Natural killer cell (primary cell): ENCODE measurements around the gene PDGFRB. TPM values are rescaled to one million over a fixed set of nuclear protein-coding genes. Genes with fewer than 3 reads are reported as not detected.

Experiments used
- ATAC-seq, 3 donors: fragments of 150-1000 bp in 2 of 3; fragments of 200-7000 bp in 1 of 3; cut with Tn5 transposase; 1 replicate in 1 of 3; 2 replicates in 2 of 3; pipeline ENCODE4 v1.10.0; 2021; ENCODE audit warnings: mild to moderate bottlenecking in 2 of 3, moderate library complexity in 2 of 3
- DNase-seq, 2 donors: peaks; one replicate each; pipeline versions ENCODE4 v3.0.0 to v3.0.0-alpha.2; 2013 to 2021; ENCODE audit warnings: mixed read lengths in 1 of 2
- H3K27ac ChIP-seq: one replicate; pipeline ENCODE4 v1.5.1; 2013; ENCODE audit warnings: mild to moderate bottlenecking, low read length
- H3K27me3 ChIP-seq: one replicate; pipeline ENCODE4 v1.6.1; 2013; ENCODE audit warnings: low read length; ENCODE audit not compliant: control insufficient read depth, insufficient read depth
- H3K36me3 ChIP-seq: one replicate; pipeline ENCODE4 v1.6.1; 2013; ENCODE audit warnings: low read length; ENCODE audit not compliant: control insufficient read depth, insufficient read depth
- H3K4me1 ChIP-seq: one replicate; pipeline ENCODE4 v1.6.1; 2013; ENCODE audit warnings: low read length; ENCODE audit not compliant: control insufficient read depth, insufficient read depth
- H3K4me3 ChIP-seq: one replicate; pipeline ENCODE4 v1.5.1; 2013; ENCODE audit warnings: low read length
- H3K9me3 ChIP-seq: one replicate; pipeline ENCODE4 v1.6.1; 2013; ENCODE audit warnings: low read length; ENCODE audit not compliant: control insufficient read depth, insufficient read depth
- H3K27ac Mint-ChIP-seq, 2 donors: one replicate each; pipeline ENCODE4 v1.8.0; 2022; ENCODE audit warnings: mild to moderate bottlenecking in 2 of 2, mixed read lengths in 2 of 2, moderate library complexity in 1 of 2
- H3K27me3 Mint-ChIP-seq, 2 donors: one replicate each; pipeline ENCODE4 v1.8.0; 2022; ENCODE audit warnings: low read depth in 2 of 2, mixed read lengths in 2 of 2
- H3K36me3 Mint-ChIP-seq: one replicate; pipeline ENCODE4 v1.8.0; 2022; ENCODE audit warnings: mixed read lengths
- H3K4me1 Mint-ChIP-seq, 2 donors: one replicate each; pipeline ENCODE4 v1.8.0; 2022; ENCODE audit warnings: mixed read lengths in 2 of 2
- H3K4me3 Mint-ChIP-seq: one replicate; pipeline ENCODE4 v1.8.0; 2022; ENCODE audit warnings: mild to moderate bottlenecking, moderate library complexity, mixed read lengths
- H3K9me3 Mint-ChIP-seq, 2 donors: one replicate each; pipeline ENCODE4 v1.8.0; 2022; ENCODE audit warnings: mixed read lengths in 2 of 2
- WGBS: methylation state at CpG from one replicate; pipeline ENCODE4 v1.1.7; 2013; ENCODE audit warnings: missing lambda C conversion rate; ENCODE audit not compliant: insufficient coverage; 5-methylcytosine and 5-hydroxymethylcytosine counted together
- intact Hi-C: fragments of 100-400 bp; cut with micrococcal nuclease; formaldehyde crosslinking; loops from one replicate; pipeline ENCODE4 v1.14.2; 2022
- total RNA-seq, 4 donors: library from RNA; stranded (reverse); fragments of 120-200 nt in 1 of 4; gene quantifications; one replicate each; pipeline versions ENCODE4 v1.2.3 to v1.2.4, GENCODE V29; 2013 to 2022
- TF ChIP-seq, protein P1 (sequence below): fragments of 200-600 bp; IDR thresholded peaks from one replicate; pipeline ENCODE4 v1.8.0; 2022; ENCODE audit warnings: antibody characterized with exemption

The PDGFRB gene
- total RNA-seq, 3 donors from 2014 or later (not counting 1 experiment from before 2014, with no cell fraction given): 44.8 to 93.1 (median 61.6) TPM

GRCh38 chr5:150163547-150164059 is 8.0 kb upstream of the PDGFRB start:
- no peak overlapping the region for H3K27ac Mint-ChIP-seq
- no peak for DNase-seq
- Histone ChIP-seq H3K27me3 (peaks cover 12% of the 10 kb centered on the region), H3K4me3 (no peak overlapping the region), H3K27ac (no peak overlapping the region), H3K9me3 (no peaks in the 10 kb centered on the region), H3K36me3 (no peaks in the 10 kb centered on the region), H3K4me1 (peaks cover 4% of the 10 kb centered on the region)
- WGBS: 86% methylated on average over 13 of the region's 13 CpGs
- no peak overlapping the region for H3K4me3 Mint-ChIP-seq
- ATAC-seq: no peak
- TF ChIP-seq, protein P1, sequence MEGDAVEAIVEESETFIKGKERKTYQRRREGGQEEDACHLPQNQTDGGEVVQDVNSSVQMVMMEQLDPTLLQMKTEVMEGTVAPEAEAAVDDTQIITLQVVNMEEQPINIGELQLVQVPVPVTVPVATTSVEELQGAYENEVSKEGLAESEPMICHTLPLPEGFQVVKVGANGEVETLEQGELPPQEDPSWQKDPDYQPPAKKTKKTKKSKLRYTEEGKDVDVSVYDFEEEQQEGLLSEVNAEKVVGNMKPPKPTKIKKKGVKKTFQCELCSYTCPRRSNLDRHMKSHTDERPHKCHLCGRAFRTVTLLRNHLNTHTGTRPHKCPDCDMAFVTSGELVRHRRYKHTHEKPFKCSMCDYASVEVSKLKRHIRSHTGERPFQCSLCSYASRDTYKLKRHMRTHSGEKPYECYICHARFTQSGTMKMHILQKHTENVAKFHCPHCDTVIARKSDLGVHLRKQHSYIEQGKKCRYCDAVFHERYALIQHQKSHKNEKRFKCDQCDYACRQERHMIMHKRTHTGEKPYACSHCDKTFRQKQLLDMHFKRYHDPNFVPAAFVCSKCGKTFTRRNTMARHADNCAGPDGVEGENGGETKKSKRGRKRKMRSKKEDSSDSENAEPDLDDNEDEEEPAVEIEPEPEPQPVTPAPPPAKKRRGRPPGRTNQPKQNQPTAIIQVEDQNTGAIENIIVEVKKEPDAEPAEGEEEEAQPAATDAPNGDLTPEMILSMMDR: no peak
- H3K36me3 Mint-ChIP-seq: no peaks in the 10 kb centered on the region
- intact Hi-C loops: no loop called here
- no peaks in the 10 kb centered on the region for H3K9me3 Mint-ChIP-seq
- H3K4me1 Mint-ChIP-seq: peaks cover 0 to 15% of the 10 kb centered on the region in 2 donors
- peaks cover 26 to 40% of the 10 kb centered on the region in 2 donors for H3K27me3 Mint-ChIP-seq

- TF ChIP-seq, protein P1: no peak
- no peak for ATAC-seq
Measured at GRCh38 chr5:150163035-150163434, 7.4 kb upstream of the PDGFRB start.

GRCh38 chr5:150162142-150162513 is 6.5 kb upstream of the PDGFRB start:
- DNase-seq (no peak), ATAC-seq (no peak)
- H3K4me1 Mint-ChIP-seq: peaks cover 0 to 11% of the 10 kb centered on the region in 2 donors
- Histone ChIP-seq H3K9me3 (no peaks in the 10 kb centered on the region), H3K4me1 (no peaks in the 10 kb centered on the region), H3K27ac (no peak overlapping the region), H3K4me3 (no peak overlapping the region), H3K27me3 (no peaks in the 10 kb centered on the region), H3K36me3 (no peaks in the 10 kb centered on the region)
- 85% methylated on average over 3 of the region's 3 CpGs for WGBS
- no peaks in the 10 kb centered on the region for H3K36me3 Mint-ChIP-seq
- TF ChIP-seq, protein P1: no peak
- no peak overlapping the region for H3K27ac Mint-ChIP-seq
- no peak overlapping the region for H3K4me3 Mint-ChIP-seq
- intact Hi-C loops: no loop called here
- H3K27me3 Mint-ChIP-seq: peaks cover 20 to 26% of the 10 kb centered on the region in 2 donors
- H3K9me3 Mint-ChIP-seq: no peaks in the 10 kb centered on the region

More at GRCh38 chr5:150163035-150163434, 7.4 kb upstream of the PDGFRB start:
- no peak overlapping the region for H3K27ac Mint-ChIP-seq
- Histone ChIP-seq H3K9me3 (no peaks in the 10 kb centered on the region), H3K4me1 (peaks cover 4% of the 10 kb centered on the region), H3K27ac (no peak overlapping the region), H3K4me3 (no peak overlapping the region), H3K27me3 (peaks cover 9% of the 10 kb centered on the region), H3K36me3 (no peaks in the 10 kb centered on the region)
- no peak overlapping the region for H3K4me3 Mint-ChIP-seq
- WGBS: 82% methylated on average over 3 of the region's 3 CpGs
- H3K4me1 Mint-ChIP-seq: peaks cover 0 to 15% of the 10 kb centered on the region in 2 donors
- intact Hi-C loops: no loop called here
- no peak for DNase-seq
- no peaks in the 10 kb centered on the region for H3K36me3 Mint-ChIP-seq
- H3K27me3 Mint-ChIP-seq: peaks cover 21 to 34% of the 10 kb centered on the region in 2 donors
- no peaks in the 10 kb centered on the region for H3K9me3 Mint-ChIP-seq
